K562 (cell line): ENCODE measurements around the gene UCP3. TPM values are rescaled to one million over a fixed set of nuclear protein-coding genes. Genes with fewer than 3 reads are reported as not detected.
A peak's percentile ranks its signal among the peaks of the same experiment; 100 is the strongest.

Source experiments
- ATAC-seq: fragments of 200-7000 bp; cut with Tn5 transposase; 3 replicates; pipeline ENCODE4 v1.9.1; 2020; ENCODE audit warnings: moderate library complexity
- BruUV-seq: library from RNA; stranded (reverse); fragments of 400-500 nt; replicated peaks from 2 replicates; lab custom pipeline; 2021; lab: Mats Ljungman, UMichigan
- CTCF ChIA-PET: fragments of 300-600 bp; formaldehyde crosslinking; extraction: SDS; loops from one replicate; lab custom pipeline; 2021; ENCODE audit warnings: low intra/inter-chr PET ratio; lab: Yijun Ruan, JAX
- POLR2A ChIA-PET: fragments of 300-600, 350-650 bp; sonication (Branson Sonifier 250); formaldehyde crosslinking; extraction: SDS; loops from one replicate; lab custom pipeline; 2021; ENCODE audit warnings: antibody characterized with exemption, inconsistent platforms; lab: Yijun Ruan, JAX
- DNase-seq, 4 experiments: peaks; one replicate each; pipeline versions ENCODE4 v3.0.0 to v3.0.0-alpha.2; 2011 to 2018; ENCODE audit warnings: low spot score in 3 of 4, mixed read lengths in 3 of 4; ENCODE audit errors: extremely low read depth in 1 of 4
- FAIRE-seq: peaks from 2 replicates; lab custom pipeline; 2011; peaks lifted over from hg19 to GRCh38; lab: Jason Lieb, UNC
- H2AFZ ChIP-seq: 2 replicates; pipeline ENCODE4 v1.6.0; 2011; ENCODE audit warnings: low read depth, low read length, control low read depth, inconsistent platforms
- H3K27ac ChIP-seq: fragments of 200-600 bp; 3 replicates; pipeline ENCODE4 v1.8.0; 2011; ENCODE audit warnings: low read depth, mild to moderate bottlenecking, control low read depth, inconsistent platforms, low read length, moderate library complexity, mixed read lengths; ENCODE audit errors: extremely low read depth
- H3K27me3 ChIP-seq, 2 experiments: fragments of 300-600 bp in 1 of 2; 2 replicates in 1 of 2; 3 replicates in 1 of 2; pipeline versions ENCODE4 v1.6.0 to v1.8.0; 2011; ENCODE audit warnings: inconsistent platforms in 2 of 2, low read length in 2 of 2, mild to moderate bottlenecking in 1 of 2, mixed read lengths in 1 of 2, moderate library complexity in 1 of 2; ENCODE audit not compliant: control insufficient read depth in 2 of 2, insufficient read depth in 2 of 2
- H3K36me3 ChIP-seq: fragments of 300-600 bp; 3 replicates; pipeline ENCODE4 v1.8.0; 2011; ENCODE audit warnings: mild to moderate bottlenecking, low read length, inconsistent platforms; ENCODE audit not compliant: control insufficient read depth, insufficient read depth
- H3K4me1 ChIP-seq, 2 experiments: fragments of 200-600 bp in 1 of 2; replicated peaks in 1 of 2; 2 replicates in 1 of 2; 3 replicates in 1 of 2; pipeline versions ENCODE4 v1.5.1 to v1.8.0; 2011; ENCODE audit warnings: inconsistent platforms in 2 of 2, low read length in 2 of 2, mild to moderate bottlenecking in 1 of 2, mixed read lengths in 1 of 2, moderate library complexity in 1 of 2; ENCODE audit not compliant: control insufficient read depth in 2 of 2, insufficient read depth in 2 of 2
- H3K4me2 ChIP-seq: 2 replicates; pipeline ENCODE4 v1.6.1; 2011; ENCODE audit warnings: low read length, control low read depth, inconsistent platforms, mixed read lengths; ENCODE audit not compliant: insufficient read depth
- H3K4me3 ChIP-seq: fragments of 200-600 bp; sonication (generic), shearing (Covaris generic); 2 replicates; pipeline ENCODE4 v1.5.1; 2016; ENCODE audit warnings: control low read depth, inconsistent platforms
- H3K79me2 ChIP-seq: fragments of 200-600 bp; 3 replicates; pipeline ENCODE4 v1.8.0; 2011; ENCODE audit warnings: low read length, inconsistent platforms; ENCODE audit not compliant: control insufficient read depth, insufficient read depth
- H3K9ac ChIP-seq, 2 experiments: 2 replicates each; pipeline versions ENCODE4 v1.6.0 to v1.6.1; 2011; ENCODE audit warnings: low read depth in 2 of 2, low read length in 2 of 2, control low read depth in 1 of 2, inconsistent platforms in 1 of 2, mild to moderate bottlenecking in 1 of 2, mixed read lengths in 1 of 2; ENCODE audit not compliant: insufficient read depth in 1 of 2
- H3K9me1 ChIP-seq: one replicate; pipeline ENCODE4 v1.6.0; 2011; ENCODE audit warnings: inconsistent platforms, mild to moderate bottlenecking, low read length, moderate library complexity; ENCODE audit not compliant: control insufficient read depth, insufficient read depth
- H3K9me3 ChIP-seq: replicated peaks from 2 replicates; pipeline ENCODE4 v1.5.1; 2011; ENCODE audit warnings: low read depth, low read length, inconsistent platforms; ENCODE audit not compliant: control insufficient read depth, insufficient read depth
- H4K20me1 ChIP-seq: replicated peaks from 2 replicates; pipeline ENCODE4 v1.6.1; 2011; ENCODE audit warnings: low read length, inconsistent platforms, mixed read lengths; ENCODE audit not compliant: control insufficient read depth, insufficient read depth
- BRCA1 ChIP-seq, 2 experiments: fragments of 450-650 bp in 1 of 2; sonication (generic) in 1 of 2; formaldehyde crosslinking in 1 of 2; IDR thresholded peaks; 2 replicates each; pipeline versions ENCODE4 v1.5.0 to v1.6.1; 2017 to 2020; ENCODE audit warnings: mild to moderate bottlenecking in 1 of 2, missing genetic modification reagents in 1 of 2
- DEAF1 ChIP-seq: fragments of 450-650 bp; formaldehyde crosslinking; IDR thresholded peaks from 2 replicates; pipeline ENCODE4 v1.4.0; 2020; ENCODE audit warnings: mild to moderate bottlenecking, moderate library complexity
- MYNN ChIP-seq, 2 experiments: sonication (generic); formaldehyde crosslinking in 1 of 2; IDR thresholded peaks; 2 replicates each; pipeline versions ENCODE4 v1.5.0 to v1.6.1; 2016 to 2020; ENCODE audit warnings: antibody characterized with exemption in 1 of 2, missing genetic modification reagents in 1 of 2
- NEUROD1 ChIP-seq: fragments of 150-350 bp; IDR thresholded peaks from 2 replicates; pipeline ENCODE4 v1.6.1; 2014; ENCODE audit warnings: borderline replicate concordance, low read length, low read depth; ENCODE audit not compliant: partially characterized antibody
- SAFB2 ChIP-seq: fragments of 200-400 bp; formaldehyde crosslinking; IDR thresholded peaks from 2 replicates; pipeline ENCODE4 v1.6.1; 2018; ENCODE audit warnings: borderline replicate concordance, low read length, low read depth, moderate library complexity; ENCODE audit not compliant: severe bottlenecking
- TAL1 ChIP-seq: fragments of 450-650 bp; IDR thresholded peaks from 2 replicates; pipeline ENCODE4 v1.6.1; 2016; ENCODE audit warnings: mild to moderate bottlenecking
- TFAP4 ChIP-seq: sonication (generic); formaldehyde crosslinking; IDR thresholded peaks from 2 replicates; pipeline ENCODE4 v1.8.0; 2022; ENCODE audit warnings: missing genetic modification reagents, mild to moderate bottlenecking, moderate library complexity, borderline replicate concordance
- ZNF263 ChIP-seq: sonication (generic); formaldehyde crosslinking; IDR thresholded peaks from 2 replicates; pipeline ENCODE4 v1.8.0; 2022; ENCODE audit warnings: mild to moderate bottlenecking, missing genetic modification reagents, borderline replicate concordance
- ZNF274 ChIP-seq: IDR thresholded peaks from 2 replicates; pipeline ENCODE4 v1.6.1; 2011; ENCODE audit warnings: low read depth, mild to moderate bottlenecking, low read length, moderate library complexity, borderline replicate concordance
- ZNF444 ChIP-seq: fragments of 250-450 bp; sonication (Bioruptor Pico); IDR thresholded peaks from 2 replicates; pipeline ENCODE4 v1.4.0; 2020; ENCODE audit warnings: mild to moderate bottlenecking, moderate library complexity
- WGBS: fragments of 100-300 bp; shearing (Covaris generic); methylation state at CpG from one replicate; pipeline ENCODE4 v1.1.6; 2016; ENCODE audit warnings: low coverage, mixed read lengths; ENCODE audit not compliant: insufficient coverage; ENCODE audit errors: missing lambda C conversion rate; 5-methylcytosine and 5-hydroxymethylcytosine counted together
- in situ Hi-C: fragments of 300-500 bp; cut with MboI; formaldehyde crosslinking; loops from 4 replicates; pipeline ENCODE4 v1.15.0; 2018; ENCODE audit warnings: inconsistent platforms, mixed read lengths
- intact Hi-C: fragments of 100-400 bp; cut with micrococcal nuclease; formaldehyde crosslinking; loops from 2 replicates; pipeline ENCODE4 v1.14.2; 2022
- polyA plus RNA-seq, 8 experiments: library from polyadenylated mRNA; depleted of rRNA in 4 of 8; stranded (reverse) in 5 of 8; unstranded in 3 of 8; fragments of >200 nt; fragmentation: Nextera tagmentation in 2 of 8; fragmentation: Illumina TruSeq in 1 of 8; extraction: Ambion mirVana in 2 of 8; extraction: Trizol in 1 of 8; gene quantifications; 2 replicates each; pipeline versions ENCODE4 v1.2.1 to v1.2.3, GENCODE V29; 2011 to 2014; ENCODE audit warnings: inconsistent platforms in 1 of 8, missing spikeins in 1 of 8
- total RNA-seq, 7 experiments: library from RNA; depleted of rRNA in 6 of 7; stranded (reverse); fragments of >200 nt in 6 of 7; fragmentation: Illumina TruSeq in 2 of 7; extraction: Trizol in 2 of 7; gene quantifications; 2 replicates each; pipeline versions ENCODE4 v1.2.1 to v1.2.3, GENCODE V29; 2011 to 2021; ENCODE audit warnings: low replicate concordance in 1 of 7
- TF ChIP-seq, protein P1 (sequence below): fragments of 250-450 bp; sonication (Bioruptor Pico); IDR thresholded peaks from 2 replicates; pipeline ENCODE4 v1.8.0; 2021; ENCODE audit warnings: moderate library complexity, mild to moderate bottlenecking, inconsistent platforms

The UCP3 gene
- total and polyA plus RNA-seq, 9 of the 15 experiments (the other 6 are each of a cell fraction or from before 2014, with no cell fraction given), result 0.05 to 0.65 (median 0.25) TPM; not detected in 2

GRCh38 chr11:74011360-74012073 is 2.6 kb upstream of the UCP3 start:
- peak; percentile 99 for FAIRE-seq
- Histone ChIP-seq H3K9me3 (no peaks in the 10 kb centered on the region), H3K4me3 (no peak overlapping the region), H3K27ac (peak overlapping the region; percentile 83), H3K27me3 (no peaks in the 10 kb centered on the region), H3K4me1 (peaks cover 62 to 68% of the 10 kb centered on the region in 2 experiments), H2AFZ (peak overlapping the region; percentile 75), H4K20me1 (peaks cover 4% of the 10 kb centered on the region; the same call in 1 of the 2 replicates), H3K79me2 (no peaks in the 10 kb centered on the region), H3K9me1 (peaks cover 5% of the 10 kb centered on the region), H3K9ac (peak overlapping the region; percentile 45 to 59), H3K4me2 (peak overlapping the region; percentile 26; the same call in 1 of the 2 replicates), H3K36me3 (no peaks in the 10 kb centered on the region)
- ChIA-PET POLR2A (interaction anchor here (0.6 to 1.9 kb wide), 6 partner anchors 9 to 172 kb away, joined by 3 to 8 read pairs (median 3); partner anchors contain the start of gene UCP2), CTCF (no interaction called here)
- DNase-seq, result peak; percentile 72 to 97 (median 87)
- BruUV-seq, result no TSS peak
- ATAC-seq, result peak; percentile 92
- WGBS, result 2% methylated on average over 8 of the region's 8 CpGs
- intact Hi-C loops, result loop anchor here (1.0 to 5.0 kb wide), 2 partner anchors 28 to 76 kb away; no protein-coding TSS in a partner anchor
- in situ Hi-C loops, result no loop called here
- peak; percentile 63; the same call in 1 of the 2 replicates for TF ChIP-seq ZNF263 (CRISPR knock-in tag)
- peak; percentile 90 for TF ChIP-seq NEUROD1
- TF ChIP-seq, protein P1, sequence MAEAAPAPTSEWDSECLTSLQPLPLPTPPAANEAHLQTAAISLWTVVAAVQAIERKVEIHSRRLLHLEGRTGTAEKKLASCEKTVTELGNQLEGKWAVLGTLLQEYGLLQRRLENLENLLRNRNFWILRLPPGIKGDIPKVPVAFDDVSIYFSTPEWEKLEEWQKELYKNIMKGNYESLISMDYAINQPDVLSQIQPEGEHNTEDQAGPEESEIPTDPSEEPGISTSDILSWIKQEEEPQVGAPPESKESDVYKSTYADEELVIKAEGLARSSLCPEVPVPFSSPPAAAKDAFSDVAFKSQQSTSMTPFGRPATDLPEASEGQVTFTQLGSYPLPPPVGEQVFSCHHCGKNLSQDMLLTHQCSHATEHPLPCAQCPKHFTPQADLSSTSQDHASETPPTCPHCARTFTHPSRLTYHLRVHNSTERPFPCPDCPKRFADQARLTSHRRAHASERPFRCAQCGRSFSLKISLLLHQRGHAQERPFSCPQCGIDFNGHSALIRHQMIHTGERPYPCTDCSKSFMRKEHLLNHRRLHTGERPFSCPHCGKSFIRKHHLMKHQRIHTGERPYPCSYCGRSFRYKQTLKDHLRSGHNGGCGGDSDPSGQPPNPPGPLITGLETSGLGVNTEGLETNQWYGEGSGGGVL, result no peak
- TF ChIP-seq ZNF274, result peak; percentile 79; the same call in 1 of the 2 replicates
- TF ChIP-seq TAL1, result peak; percentile 99
- peak; percentile 94 for TF ChIP-seq TFAP4 (CRISPR knock-in tag)
- 0 out of 2 replicates have a peak, but pooled peaks have one; percentile 66 for TF ChIP-seq ZNF444 (CRISPR knock-in tag)
- no peak for TF ChIP-seq BRCA1 (IDR thresholded peaks at IDR 0.05)
- TF ChIP-seq BRCA1 (CRISPR knock-in tag; IDR thresholded peaks at IDR 0.05), result no peak
- TF ChIP-seq SAFB2, result no peak
- peak; percentile 40 for TF ChIP-seq DEAF1 (CRISPR knock-in tag)
- TF ChIP-seq MYNN (IDR thresholded peaks at IDR 0.05), result peak; percentile 80
- TF ChIP-seq MYNN (CRISPR knock-in tag; IDR thresholded peaks at IDR 0.05), result no peak
